ENCODE measurements around the gene TUT4.

DNA sequence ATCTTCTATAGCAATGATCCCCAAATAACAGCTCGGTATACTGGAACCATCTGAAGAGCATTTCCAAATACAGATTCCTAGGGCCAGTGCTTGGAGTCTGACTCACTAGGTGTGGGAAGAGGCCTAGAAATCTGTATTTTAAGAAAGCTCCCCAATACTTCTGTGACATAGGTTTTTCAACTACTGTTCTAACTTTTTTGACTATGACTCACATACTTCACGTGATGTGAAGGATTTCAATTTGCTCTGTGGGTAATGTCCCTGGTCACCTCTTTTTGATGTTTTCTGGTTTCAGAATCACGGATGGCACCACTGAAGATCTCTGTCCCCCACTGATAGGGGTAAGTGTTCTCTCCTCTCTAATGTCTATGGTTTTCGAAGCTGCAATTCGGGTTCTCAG is 159.7 kb downstream of the TUT4 start:
- no peak for TF ChIP-seq FOXK2 (IDR thresholded peaks at IDR 0.05)
- TF ChIP-seq ZNF384 (IDR thresholded peaks at IDR 0.05), result no peak
- TF ChIP-seq HDGF (IDR thresholded peaks at IDR 0.05; ENCODE audit: borderline replicate concordance), result no peak
- TF ChIP-seq SP1 (IDR thresholded peaks at IDR 0.05), result no peak
- no peak for TF ChIP-seq FOXM1 (IDR thresholded peaks at IDR 0.05; ENCODE audit: borderline replicate concordance)
- no peak for TF ChIP-seq ARNT (IDR thresholded peaks at IDR 0.05)
- no peak for TF ChIP-seq ELF4 (IDR thresholded peaks at IDR 0.05)
- no peak for TF ChIP-seq BHLHE40 (IDR thresholded peaks at IDR 0.05; ENCODE audit: borderline replicate concordance)
- no peak for TF ChIP-seq SUZ12 (IDR thresholded peaks at IDR 0.05)
- TF ChIP-seq LEF1 (IDR thresholded peaks at IDR 0.05; ENCODE audit: borderline replicate concordance), result no peak
- TF ChIP-seq NFRKB (IDR thresholded peaks at IDR 0.05), result no peak

All from HEK293T (cell line).